Stimulated activated naive CD8-positive, alpha-beta T cell treated with anti-CD3 and anti-CD28 coated beads, Interleukin-15, Interleukin-2, amounts not matched to agents 100 U/mL and 50 U/mL, for 24 hours (primary cell): ENCODE measurements around the gene NKD2.

Source experiments
- ATAC-seq: fragments of 150-1000 bp; cut with Tn5 transposase; one replicate; pipeline ENCODE4 v1.10.0; 2021
- DNase-seq: peaks from one replicate; pipeline ENCODE4 v3.0.0; 2021

The NKD2 gene

DNA sequence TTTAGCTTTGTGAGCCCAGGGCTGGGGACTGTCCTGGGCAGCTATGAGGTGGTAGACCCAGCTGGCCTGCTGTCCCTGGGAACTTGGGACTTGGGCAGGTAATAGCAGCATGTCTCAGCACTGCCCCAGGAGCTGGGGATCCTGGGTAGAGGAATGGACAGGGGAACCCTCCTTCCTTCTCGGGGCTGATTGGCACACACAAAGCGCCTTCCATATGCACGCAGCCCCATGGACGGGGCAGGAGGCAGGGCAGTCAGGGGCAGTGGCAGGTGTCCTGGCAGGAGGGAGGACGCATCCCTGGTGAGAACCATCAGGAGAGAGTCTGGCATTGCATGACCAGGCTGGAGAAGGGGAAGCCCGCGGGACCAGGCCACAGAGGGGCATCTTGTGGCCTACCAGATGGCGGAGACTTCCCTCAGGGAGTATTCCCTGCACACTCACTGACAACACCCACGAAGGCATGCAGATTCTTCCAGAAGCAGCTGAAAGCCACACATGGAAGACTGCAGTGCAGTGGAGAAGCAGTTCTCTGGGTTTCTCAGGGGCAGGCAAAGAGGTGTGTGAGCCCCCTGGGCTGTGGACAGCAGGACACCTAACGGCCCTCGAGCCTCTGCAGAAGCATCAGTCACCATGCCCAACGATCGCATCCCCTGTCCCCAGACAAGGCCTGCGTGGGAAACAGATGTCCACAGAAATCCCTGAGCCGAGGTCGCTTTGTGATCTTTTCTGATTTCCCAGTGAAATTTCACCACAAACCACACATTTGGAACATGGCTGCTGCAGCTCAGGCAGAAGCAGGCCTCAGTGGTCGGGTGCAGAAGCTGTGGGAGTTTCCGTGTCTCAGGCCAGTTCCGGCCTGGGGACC, 7.0 kb upstream of the NKD2 start:
- no peak for ATAC-seq
- no peak for DNase-seq

GRCh38 chr5:1002271-1002546, 6.4 kb upstream of the NKD2 start:
- ATAC-seq = no peak
- no peak for DNase-seq

DNA sequence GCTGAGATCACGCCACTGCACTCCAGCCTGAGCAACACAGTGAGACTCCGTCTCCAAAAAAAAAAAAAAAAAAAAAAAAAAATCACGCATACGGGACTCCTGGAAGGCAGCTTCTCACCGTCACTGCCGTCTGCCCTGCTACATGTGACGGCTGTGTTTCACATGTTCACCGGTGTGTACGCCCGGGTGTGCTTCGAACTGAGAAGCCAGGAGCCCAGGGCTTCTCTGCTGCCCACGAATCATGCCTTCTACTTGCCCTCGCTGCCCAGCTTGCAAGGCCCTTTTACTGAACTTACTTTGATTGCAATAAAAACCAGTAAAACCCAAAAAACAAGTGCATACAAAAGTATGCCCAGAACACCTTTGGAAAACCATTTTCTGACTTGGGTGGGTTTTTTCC, 5.8 kb upstream of the NKD2 start:
- ATAC-seq = no peak

DNA sequence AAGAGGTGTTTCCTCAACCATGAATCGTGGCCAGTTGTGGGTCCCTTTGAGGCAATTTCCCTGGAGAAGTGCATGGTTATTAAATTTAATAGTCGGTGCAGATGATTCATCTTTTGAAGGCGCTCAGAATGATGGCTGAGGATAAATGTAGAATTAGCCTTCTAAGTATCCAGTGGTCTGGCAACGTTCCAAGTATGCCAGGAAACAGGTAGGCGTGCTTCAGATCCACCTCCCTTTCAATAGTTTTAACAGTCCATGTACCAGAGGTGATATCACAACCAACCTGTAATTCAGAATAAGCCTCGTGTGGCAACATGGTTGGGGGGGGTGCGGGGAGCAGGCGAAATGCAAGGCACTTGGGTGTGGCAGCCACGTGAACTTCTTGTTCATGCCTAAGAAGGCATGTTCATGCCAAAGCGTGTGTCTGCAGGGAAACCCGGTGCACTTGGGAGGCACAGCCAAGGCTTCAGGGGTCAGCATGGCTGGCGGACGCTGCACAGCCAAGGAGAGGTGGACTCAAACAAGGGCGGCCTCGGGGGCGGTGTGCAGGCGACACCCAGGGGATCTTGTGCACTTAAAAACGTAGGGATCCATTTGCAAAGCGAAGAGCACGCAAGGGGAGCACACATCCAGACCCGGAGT, 5.2 kb upstream of the NKD2 start:
- ATAC-seq (no peak), DNase-seq (peak; percentile 7)

More for the DNA sequence above, 5.8 kb upstream of the NKD2 start:
- no peak for DNase-seq

GRCh38 chr5:1004461-1005248, 3.9 kb upstream of the NKD2 start:
- ATAC-seq (peak; percentile 36), DNase-seq (peak; percentile 54)

DNA sequence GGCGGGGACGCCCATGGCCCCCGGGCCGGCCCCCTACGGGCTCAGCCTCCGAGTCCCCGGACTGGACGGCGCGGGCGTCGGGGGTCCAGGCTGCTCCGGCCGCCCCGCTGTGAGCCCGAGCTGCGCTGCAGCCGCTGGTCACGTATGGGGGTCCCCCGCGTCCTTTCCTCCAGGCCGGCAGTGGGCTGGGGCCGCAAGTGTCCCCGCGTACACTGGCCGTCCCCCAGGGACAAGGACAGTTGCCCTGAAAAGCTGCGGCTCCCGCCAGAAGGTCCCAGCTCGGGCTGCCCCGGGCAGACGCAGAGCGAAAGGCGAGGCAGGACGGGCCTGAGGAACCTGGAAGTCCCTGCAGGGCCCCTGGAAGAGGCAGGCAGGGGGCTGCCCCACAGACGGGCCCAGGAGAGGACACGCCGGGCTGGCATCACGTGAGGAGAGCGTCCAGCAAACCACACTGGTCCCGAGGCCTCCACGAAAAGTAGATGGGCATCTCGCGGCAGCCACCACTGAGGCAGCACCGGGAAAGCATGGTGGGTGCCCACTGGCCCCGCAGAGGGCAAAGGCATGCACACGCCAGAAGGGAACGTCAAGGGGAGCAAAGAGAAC, 3.3 kb upstream of the NKD2 start:
- ATAC-seq (no peak), DNase-seq (peak; percentile 1)

DNA sequence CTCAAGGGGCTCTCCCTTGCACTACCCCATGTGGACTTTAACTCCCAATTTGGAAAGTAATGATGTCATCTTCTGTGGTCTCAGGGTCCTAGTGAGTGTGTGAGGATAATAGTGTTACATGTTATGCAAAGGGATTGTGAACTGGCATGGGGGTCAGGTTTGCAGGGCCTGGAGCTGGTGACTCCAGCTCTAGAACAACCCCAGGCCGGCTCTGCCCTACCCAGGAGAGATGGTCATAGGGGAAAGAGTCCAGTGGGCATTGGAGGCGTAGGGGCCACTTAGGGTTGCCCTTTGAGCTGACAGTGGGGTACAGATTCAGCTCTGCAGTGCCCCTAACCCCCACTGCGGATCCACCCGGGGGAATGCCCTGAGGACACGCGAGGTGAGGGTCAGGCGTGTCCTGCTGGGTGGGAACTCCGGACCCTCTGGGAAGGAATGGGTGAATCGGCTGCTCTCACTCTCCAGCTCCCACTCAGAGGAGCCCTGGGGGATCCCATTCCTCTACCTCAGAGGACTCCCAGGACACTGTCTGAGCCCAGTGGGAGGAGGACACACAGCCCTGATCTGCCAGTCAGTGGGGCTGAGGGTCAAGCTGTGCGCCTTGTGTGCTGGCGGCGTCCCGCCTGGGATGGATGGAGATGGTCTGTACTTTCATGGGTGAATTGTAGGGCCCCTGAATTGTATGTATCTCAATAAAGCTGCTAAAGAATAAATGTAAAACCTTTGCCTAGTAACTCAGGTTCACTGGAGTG, 2.5 kb upstream of the NKD2 start:
- ATAC-seq = no peak
- DNase-seq = peak; percentile 2

DNA sequence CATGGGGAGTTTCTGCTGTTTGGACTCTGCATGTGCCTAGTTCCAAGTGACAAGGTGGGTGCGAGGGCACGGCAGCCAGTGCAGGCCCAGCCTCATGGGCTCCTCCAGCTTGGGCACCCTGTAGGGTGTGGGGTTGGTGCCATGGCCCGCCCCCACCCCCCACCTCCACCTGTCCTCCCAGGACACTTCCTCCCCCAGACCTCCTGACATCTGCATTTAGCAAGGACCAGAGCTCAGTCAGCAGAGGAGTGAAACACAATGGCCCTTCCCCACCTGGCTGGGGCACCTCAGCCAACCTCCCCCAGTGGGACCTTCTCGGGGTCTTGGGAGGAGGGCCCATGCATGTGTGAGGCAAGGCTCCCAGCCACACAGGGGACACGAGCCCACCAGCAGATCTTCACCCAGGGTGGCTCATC, 1.9 kb upstream of the NKD2 start:
- ATAC-seq (no peak), DNase-seq (peak; percentile 2)

- DNase-seq (peak; percentile 3), ATAC-seq (no peak)
These were observed 1.4 kb upstream of the NKD2 start for GRCh38 chr5:1007221-1007680.

GRCh38 chr5:1007681-1008450, 736 bp upstream of the NKD2 start:
- no peak for DNase-seq

DNA sequence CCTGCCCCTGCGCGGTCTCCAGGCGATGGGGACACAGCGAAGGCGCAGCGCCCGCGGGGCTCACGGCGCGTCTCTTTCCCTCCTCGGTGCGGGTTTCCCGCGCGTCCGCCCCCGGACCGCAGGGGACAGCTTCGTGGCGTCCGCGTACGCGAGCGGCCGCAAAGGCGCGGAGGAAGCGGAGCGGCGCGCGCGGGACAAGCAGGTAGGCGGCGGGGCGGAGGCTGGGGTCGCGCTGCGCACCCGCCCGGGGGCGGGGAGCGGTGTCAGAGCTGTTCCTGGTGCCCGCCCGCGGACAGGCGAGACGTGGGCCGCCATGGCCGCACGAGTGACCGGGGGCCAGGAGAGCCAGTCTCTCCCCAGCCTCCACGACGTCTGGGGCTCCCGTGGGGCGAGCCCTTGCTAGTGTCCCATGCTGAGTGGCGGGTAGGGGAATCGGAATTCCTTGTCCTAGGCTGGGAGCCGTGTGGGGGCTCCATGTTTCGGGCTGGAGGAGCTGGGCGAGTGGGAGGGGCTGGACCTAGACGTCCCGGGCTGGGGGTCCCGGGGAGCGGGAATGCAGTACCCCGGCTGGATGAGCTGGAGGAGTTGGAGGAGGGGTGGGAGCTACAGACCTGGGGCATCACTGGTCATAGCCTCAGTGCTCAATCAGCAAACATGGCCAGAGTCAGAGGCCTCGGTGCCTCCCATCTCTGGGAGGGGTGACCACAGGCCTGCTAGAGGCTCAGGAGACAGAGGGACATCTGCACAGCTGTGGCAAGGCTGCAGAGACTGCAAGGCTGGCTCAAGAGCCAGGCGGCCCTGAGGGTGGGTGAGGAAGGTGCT, 968 bp downstream of the NKD2 start:
- DNase-seq (no peak), ATAC-seq (no peak)

More at GRCh38 chr5:1007681-1008450, 736 bp upstream of the NKD2 start:
- ATAC-seq = no peak

- ATAC-seq = no peak
- DNase-seq = no peak
These were observed 1.5 kb downstream of the NKD2 start for GRCh38 chr5:1010181-1010510.

- DNase-seq = no peak
- no peak for ATAC-seq
These were observed 2.0 kb downstream of the NKD2 start for GRCh38 chr5:1010641-1011046.

- ATAC-seq = no peak
- DNase-seq = peak; percentile 67
These were observed 2.6 kb downstream of the NKD2 start for GRCh38 chr5:1011226-1011631.

DNA sequence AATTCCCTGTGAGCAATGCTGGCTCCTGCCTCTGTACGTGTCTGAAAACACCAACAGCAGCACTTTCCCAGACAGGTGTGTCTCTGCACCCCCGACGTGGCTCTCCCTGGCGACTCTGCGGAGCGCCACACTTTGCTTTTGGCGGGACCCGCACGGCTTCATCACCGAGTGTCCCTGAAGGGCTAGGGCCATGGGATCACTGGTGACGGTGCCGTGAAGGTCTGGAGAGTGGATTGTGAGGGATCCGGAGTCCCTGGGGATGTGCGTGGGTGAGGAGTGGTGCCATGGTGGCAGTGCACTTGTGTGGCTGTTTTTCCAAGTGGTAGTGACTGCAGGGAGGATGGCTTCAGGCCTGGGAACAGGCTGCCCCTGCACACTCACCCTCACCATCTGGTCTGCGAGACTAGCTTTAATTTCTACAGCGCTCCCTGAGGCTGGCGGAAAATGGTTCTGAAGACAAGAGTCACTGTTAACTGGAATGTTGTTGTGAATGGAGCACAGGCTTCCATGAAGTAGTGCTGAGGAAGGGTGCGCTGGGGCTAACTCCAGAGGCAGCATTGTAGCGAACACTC, 3.2 kb downstream of the NKD2 start:
- ATAC-seq (no peak), DNase-seq (no peak)

DNA sequence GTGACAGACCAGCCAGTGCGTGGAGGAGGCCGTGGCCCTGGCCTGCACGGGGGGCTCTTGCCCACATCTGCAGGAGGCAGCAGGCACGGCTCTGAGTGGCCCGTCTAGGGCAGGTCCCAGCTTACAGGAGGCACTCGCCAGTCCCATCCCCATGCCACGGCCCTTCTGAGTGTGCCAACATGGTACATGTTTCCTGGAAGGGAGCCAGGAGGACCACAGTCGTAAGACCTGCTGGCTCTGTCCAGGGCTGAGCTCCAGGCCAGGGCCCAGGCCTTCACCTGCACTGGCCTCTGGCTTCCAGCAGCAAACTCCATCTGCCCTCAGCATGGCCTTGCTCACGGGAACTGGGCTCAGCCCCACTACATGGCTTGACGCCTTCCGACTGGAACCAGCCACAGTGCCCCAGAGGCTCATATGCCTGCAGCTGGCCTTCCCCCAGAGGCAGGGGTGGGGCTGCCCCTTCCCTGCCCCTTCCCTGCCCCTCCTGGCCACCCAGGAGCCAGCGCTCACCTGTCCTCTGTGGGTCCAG, 3.8 kb downstream of the NKD2 start:
- DNase-seq (no peak), ATAC-seq (no peak)

DNA sequence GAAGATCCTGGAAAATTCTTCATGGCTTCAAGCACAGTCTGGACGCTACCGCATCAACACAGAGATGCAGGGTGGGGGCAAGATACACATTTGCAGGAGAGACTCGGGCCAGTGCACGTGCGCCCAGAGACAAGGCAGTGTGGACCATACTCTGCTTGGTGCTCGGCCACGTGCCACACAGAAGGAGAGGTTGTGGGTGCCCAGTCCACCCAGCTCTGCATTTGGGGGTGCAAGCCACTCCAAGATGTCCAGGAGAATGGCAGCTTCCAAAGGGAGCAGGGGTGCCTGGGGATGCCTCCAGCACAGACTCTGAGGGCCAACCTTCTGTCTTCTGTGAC, 4.3 kb downstream of the NKD2 start:
- ATAC-seq = no peak
- DNase-seq = no peak

GRCh38 chr5:1013238-1013947, 4.8 kb downstream of the NKD2 start:
- no peak for ATAC-seq
- no peak for DNase-seq

DNA sequence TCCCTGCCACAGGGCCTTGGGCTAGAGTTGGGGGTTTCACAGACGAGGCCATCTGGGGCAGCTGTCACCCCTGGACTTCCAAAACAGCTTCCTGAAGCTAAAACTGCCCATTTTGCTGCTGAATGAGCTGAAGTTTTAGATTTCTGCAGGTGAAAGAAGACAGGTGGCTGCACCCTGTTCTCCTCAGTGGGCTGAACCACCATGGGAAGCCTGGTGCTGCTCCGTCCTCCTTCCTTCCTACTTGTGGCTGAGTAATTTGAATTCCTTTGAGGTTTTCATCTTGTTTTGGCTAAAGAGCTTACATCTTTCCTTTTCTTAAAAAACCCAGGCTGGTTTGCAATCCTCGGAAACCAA, 5.3 kb downstream of the NKD2 start:
- no peak for DNase-seq
- ATAC-seq = no peak
